ENCODE data around the gene KNDC1.

Gene KNDC1

DNA sequence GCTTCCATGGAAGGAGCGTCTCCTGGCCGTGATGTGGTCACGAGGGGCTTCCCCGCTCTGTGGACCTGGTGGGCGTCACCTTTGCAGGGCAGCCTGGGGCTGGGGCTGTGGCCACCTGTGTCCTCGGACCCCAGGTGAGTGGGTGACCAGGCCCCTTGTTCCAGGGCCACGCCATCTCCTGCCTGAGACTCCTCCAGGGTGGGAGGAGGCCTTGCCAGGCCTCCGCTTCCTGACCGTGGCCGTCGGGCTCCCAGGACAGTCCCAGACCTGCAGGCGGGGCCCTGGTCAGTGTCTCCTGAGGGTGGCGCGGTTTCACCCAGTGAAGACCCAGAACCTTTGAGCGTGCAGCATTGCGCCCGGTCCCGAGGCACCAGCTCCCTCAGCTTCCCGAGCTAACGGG is 49.6 kb downstream of the KNDC1 start:
- in situ Hi-C loops (cut with HindIII; ENCODE audit: low pct_unique_long_range_greater_than_20kb, low sequenced_read_pairs), result no loop called here
- DNase-seq (ENCODE audit: low read depth in 1 of 2, low spot score in 1 of 2), result no peak
- no peak for TF ChIP-seq JUND (IDR thresholded peaks at IDR 0.05; ENCODE audit: low read depth)

DNA sequence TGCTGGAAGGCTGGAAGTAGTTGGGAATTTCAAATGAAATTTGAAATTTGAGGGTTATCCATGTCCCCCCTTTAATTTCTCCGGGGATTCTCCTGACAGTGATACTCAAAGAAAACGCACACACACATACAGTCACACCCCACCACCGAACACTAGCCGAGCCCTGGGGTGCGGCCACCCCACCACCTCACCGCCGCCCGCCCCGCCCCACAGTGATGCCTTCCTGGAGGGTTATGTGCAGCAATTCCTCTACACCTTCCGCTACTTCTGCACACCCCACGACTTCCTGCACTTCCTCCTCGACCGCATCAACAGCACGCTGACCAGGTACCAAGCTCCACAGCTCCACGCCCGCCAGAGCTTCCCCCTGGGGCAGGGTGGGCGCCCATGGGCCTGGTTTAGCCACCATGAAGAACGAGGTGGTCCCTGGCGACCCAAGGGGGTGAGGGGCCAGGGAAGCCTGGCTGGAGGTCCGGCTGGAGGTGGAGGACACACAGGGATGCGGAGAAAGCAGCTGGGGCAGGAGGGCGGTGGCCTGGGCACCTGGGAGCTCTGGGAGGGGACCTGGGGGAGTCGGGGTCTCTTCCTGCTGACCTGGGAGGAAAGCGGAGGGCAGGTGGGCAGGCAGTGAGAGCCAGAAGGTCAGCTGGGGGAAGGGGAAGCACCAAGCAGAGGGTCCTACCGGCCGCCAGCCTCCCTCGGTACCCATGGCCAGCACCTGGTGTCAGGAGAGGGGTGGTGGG is 50.5 kb downstream of the KNDC1 start:
- in situ Hi-C loops (cut with HindIII; ENCODE audit: low pct_unique_long_range_greater_than_20kb, low sequenced_read_pairs), result no loop called here
- TF ChIP-seq JUND (IDR thresholded peaks at IDR 0.05; ENCODE audit: low read depth), result no peak
- no peak for DNase-seq (ENCODE audit: low read depth in 1 of 2, low spot score in 1 of 2)

DNA sequence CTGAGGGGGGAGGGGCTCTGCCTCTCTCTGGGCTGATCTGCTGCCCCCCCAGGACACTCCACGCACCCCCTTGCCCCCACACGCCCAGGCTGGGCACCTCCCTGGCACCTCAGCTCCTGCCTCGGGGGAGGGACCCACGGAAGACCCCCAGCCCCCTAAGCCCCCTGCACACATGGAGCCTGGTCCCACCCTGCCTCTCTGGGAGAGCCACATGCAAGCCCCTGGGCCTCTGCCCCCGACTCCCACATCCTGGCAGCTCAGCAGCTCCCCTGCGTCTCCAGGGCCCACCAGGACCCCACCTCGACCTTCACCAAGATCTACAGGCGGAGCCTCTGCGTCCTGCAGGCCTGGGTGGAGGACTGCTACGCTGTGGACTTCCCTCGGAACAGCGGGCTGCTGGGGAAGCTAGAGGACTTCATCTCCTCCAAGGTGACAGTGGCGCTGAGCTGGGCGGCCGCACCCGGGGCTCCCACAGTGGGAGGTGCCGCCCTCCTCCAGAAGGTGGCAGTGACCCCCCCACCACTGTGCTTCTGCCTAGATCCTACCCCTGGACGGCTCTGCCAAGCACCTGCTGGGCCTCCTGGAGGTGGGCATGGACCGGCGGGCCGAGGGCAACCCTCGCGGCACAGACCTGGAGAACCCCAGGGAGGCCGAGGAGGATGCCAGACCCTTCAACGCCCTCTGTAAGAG is 51.3 kb downstream of the KNDC1 start:
- in situ Hi-C loops (cut with HindIII; ENCODE audit: low pct_unique_long_range_greater_than_20kb, low sequenced_read_pairs), result no loop called here
- no peak for TF ChIP-seq JUND (IDR thresholded peaks at IDR 0.05; ENCODE audit: low read depth)
- no peak for DNase-seq (ENCODE audit: low read depth in 1 of 2, low spot score in 1 of 2)

DNA sequence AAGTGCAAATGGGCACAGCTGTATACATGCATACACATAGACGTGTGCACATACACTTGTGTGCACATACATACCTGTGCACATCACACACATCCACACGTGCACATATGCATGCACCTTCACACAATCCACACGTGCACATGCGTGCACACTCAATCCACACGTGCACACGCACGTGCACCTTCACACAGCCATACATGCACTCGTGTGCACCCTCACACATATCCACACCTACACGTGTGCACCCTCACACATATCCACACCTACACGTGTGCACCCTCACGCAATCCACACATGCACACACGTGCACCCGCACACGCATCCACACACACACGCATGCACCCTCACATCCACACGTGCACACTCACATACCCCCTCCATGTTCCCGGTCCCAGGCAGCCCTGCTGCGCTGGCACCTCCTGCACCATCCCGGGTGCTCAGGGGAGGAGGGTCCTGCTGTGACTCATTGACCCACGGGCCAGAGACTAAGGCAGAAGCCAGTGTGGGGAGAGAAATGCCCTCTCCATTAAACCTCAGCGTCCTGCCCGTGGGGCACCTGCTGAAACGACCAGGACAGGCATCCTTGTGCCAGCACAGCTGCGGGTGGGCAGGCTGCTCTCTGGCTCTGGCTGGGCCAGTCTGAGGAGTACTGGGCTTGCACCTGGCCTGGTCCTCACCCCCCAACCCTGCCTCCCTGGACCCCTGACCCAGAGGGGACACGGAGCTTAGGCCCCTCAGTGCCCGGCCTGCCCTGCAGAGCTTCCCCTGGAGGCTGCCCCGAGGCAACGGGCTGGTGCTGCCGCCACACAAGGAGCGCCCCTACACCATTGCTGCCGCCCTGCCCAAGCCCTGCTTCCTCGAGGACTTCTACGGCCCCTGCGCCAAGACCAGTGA is 52.2 kb downstream of the KNDC1 start:
- DNase-seq (ENCODE audit: low read depth in 1 of 2, low spot score in 1 of 2), result no peak
- no peak for TF ChIP-seq JUND (IDR thresholded peaks at IDR 0.05; ENCODE audit: low read depth)
- in situ Hi-C loops (cut with HindIII; ENCODE audit: low pct_unique_long_range_greater_than_20kb, low sequenced_read_pairs), result no loop called here

DNA sequence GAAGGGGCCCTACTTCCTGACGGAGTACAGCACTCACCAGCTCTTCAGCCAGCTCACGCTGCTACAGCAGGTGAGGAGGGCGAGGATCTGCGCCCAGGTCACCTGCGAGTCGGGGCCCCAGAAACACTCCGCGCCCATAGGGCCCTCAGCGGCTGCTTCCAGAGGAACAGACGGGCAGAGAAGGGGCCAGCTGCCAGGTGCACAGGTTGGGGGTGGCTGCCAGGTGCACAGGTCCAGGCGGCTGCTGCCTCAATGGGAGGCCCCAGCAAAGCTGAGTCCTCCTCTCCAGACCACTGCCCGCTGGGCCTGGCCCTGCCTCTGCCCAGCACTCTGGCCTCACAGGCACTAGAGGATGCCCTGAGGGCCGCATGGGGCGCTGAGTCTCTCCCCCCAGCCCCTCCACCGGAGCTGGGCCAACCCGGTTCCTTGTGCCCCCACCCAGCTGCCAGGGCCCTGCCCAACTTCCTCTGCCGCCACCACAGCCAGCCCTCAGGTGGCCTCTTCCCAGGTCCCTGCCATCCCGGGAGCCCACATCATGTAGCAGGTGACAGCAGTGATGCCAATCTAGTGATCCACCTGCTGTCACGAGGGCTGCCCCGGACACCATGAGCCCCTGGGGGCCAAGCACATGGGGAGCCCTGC is 53.0 kb downstream of the KNDC1 start:
- DNase-seq (ENCODE audit: low read depth in 1 of 2, low spot score in 1 of 2), result no peak
- in situ Hi-C loops (cut with HindIII; ENCODE audit: low pct_unique_long_range_greater_than_20kb, low sequenced_read_pairs), result no loop called here
- no peak for TF ChIP-seq JUND (IDR thresholded peaks at IDR 0.05; ENCODE audit: low read depth)

DNA sequence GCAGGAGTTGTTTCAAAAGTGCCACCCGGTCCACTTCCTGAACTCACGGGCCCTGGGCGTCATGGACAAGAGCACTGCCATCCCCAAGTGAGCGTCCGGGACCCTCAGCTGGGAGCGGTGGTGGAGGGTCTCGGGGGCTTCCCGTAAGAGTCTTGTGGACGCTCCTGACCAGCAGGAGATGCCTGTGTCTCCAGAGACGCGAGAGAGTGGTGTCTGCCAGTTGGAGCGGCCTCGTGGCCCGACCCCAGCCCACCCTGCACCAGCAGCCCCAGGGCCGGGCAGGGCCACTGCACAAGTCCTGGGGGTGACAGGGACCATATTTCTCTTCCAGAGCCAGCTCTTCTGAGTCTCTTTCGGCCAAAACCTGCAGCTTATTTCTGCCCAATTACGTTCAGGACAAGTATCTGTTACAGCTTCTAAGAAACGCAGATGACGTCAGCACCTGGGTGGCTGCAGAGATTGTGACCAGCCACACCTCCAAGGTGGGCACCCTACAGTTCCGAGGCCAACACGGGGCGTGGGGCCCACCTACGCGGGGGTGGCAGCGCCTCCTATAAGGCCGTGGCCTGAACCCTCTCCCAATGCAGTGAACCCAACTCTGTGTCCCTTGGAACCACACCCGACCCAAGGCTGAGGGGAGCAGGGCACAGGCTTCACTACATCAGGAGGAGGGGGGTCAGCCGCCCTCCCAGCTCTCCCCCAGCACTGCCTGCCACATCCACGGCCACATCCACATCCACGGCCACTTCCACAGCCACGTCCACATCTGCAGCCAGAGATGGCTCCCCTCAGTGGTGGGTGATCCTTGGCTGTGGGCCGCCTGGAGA is 53.8 kb downstream of the KNDC1 start:
- in situ Hi-C loops (cut with HindIII; ENCODE audit: low pct_unique_long_range_greater_than_20kb, low sequenced_read_pairs), result no loop called here
- DNase-seq (ENCODE audit: low read depth in 1 of 2, low spot score in 1 of 2), result no peak
- TF ChIP-seq JUND (IDR thresholded peaks at IDR 0.05; ENCODE audit: low read depth), result no peak

DNA sequence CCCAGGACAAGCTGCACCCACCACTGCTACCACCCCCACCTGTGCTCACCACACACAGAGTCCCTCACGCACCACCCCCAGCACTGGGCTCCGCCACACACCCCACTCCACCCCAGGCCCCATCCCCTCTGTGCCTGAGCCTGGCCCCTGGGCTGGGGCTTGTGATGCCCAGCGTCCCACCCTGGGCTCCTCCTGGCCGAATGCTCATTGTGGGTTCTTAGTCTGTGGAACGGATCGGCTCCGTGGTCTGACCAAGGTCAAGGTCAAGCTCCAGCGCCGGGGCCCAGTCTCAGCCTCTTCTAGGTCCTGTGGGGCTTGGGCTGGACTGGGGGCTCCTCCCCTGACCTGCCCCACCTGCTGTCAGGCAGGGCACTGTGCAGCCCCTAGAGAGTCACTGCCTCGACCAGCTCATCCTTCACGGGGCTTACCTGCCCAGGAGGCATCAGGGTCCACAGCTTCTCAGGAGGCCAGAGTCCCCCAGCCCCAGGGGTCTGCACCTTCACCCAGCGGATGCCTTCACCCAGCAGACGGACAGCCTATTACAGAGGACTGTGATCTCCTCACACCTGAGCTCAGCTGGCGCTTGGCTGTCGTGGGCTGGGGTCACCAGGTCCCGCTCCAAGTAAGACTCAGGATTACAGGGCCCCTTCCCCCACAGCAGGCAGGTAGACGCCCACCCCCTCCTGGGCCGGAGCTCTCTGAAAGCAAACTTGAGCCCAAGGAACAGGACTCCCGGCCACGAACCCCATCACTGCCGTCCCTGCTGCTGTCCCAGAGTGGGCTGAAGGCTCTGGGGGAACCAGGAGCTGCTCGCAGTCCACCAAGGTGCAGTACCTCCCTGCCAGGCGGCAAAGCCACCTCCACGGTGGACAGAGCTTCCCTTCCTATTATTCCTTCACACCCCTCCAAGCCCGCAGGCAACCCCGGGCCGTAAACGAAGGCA is 54.7 kb downstream of the KNDC1 start:
- TF ChIP-seq JUND (IDR thresholded peaks at IDR 0.05; ENCODE audit: low read depth), result no peak
- in situ Hi-C loops (cut with HindIII; ENCODE audit: low pct_unique_long_range_greater_than_20kb, low sequenced_read_pairs), result no loop called here

DNA sequence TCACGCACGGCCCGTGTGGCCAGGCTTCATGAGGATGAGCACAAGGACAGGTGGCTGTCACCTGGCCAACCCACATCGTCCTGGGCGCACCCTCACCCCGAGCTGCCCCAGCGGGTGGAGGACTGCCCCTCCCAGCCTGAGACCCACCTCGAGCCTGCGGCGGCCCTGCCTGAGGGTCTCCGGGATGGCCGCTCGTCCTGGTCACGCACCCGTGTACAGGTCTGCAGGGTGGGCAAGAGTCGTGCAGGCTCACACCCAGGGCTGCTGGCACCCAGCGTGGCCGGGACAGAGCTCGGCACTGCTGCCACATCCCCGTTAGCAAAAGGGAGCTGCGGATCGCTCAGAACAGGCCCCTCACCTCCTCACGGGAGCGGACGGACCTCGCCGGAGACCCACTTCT is 55.6 kb downstream of the KNDC1 start:
- no peak for DNase-seq (ENCODE audit: low read depth in 1 of 2, low spot score in 1 of 2)
- no peak for TF ChIP-seq JUND (IDR thresholded peaks at IDR 0.05; ENCODE audit: low read depth)
- in situ Hi-C loops (cut with HindIII; ENCODE audit: low pct_unique_long_range_greater_than_20kb, low sequenced_read_pairs), result no loop called here

More for the DNA sequence above, 54.7 kb downstream of the KNDC1 start:
- DNase-seq (ENCODE audit: low read depth in 1 of 2, low spot score in 1 of 2), result no peak

DNA sequence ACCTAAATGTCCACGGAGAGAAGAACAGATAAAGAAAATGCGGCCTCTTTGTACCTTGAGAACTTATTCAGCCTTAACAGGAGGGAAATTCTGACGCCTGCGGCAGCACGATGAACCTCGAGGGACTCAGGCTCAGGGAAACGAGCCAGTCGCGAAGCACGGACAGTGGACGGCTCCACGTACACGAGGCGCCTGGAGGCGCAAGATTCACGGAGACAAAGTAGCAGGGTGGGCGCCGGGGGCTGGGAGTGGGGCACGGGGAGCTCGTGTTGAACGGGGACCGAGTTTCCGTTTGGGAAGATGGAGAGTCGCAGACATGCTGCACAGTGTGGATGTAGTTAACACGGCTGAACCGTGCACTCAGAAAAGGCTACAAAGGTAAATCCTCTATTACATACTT is 56.8 kb downstream of the KNDC1 start:
- TF ChIP-seq JUND (IDR thresholded peaks at IDR 0.05; ENCODE audit: low read depth), result no peak
- in situ Hi-C loops (cut with HindIII; ENCODE audit: low pct_unique_long_range_greater_than_20kb, low sequenced_read_pairs), result no loop called here
- no peak for DNase-seq (ENCODE audit: low read depth in 1 of 2, low spot score in 1 of 2)

DNA sequence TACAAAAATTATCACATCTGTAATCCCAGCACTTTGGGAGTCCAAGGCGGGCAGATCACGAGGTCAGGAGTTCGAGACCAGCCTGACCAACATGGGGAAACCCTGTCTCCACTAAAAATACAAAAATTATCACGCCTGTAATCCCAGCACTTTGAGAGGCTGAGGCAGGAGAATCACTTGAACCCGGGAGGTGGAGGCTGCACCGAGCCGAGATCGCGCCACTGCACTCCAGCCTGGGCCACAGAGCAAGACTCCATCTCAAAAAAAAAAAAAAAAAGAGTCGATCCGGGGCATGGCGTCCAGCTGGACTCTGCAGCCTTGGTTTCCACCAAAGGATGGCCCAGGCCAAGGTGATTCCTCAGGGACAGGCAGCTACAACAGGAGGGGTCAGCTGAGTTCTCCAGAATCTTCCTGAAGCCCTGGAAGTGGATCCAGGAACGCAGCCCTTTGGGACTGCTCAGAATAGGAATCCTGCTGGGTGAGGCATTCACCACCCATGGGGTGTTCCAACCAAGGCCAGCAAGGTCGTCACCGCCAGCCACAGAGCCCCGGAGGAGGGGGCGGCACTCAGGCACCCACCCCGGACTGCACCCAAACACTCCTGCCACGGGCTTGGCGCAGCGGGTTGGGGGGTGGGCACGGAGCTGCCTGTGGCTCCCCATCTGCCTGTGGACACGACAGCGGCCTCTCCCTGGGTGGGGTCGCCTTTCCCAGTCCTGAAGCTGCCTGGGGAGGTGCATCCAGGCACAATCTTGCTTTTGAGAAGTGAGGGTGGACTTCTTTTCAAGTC is 58.0 kb downstream of the KNDC1 start:
- in situ Hi-C loops (cut with HindIII; ENCODE audit: low pct_unique_long_range_greater_than_20kb, low sequenced_read_pairs), result no loop called here
- no peak for DNase-seq (ENCODE audit: low read depth in 1 of 2, low spot score in 1 of 2)
- TF ChIP-seq JUND (IDR thresholded peaks at IDR 0.05; ENCODE audit: low read depth), result no peak
